HPDE6-E6E7 (cell line): ENCODE measurements around the gene THSD1.
A peak's percentile ranks its signal among the peaks of the same experiment; 100 is the strongest.
"Not testable (repeated sequence)": the region's sequence is repeated elsewhere in the genome, so short reads cannot be mapped to it uniquely, and the experiment has no call there.

Source experiments
- DNase-seq: peaks from one replicate; pipeline ENCODE4 v3.0.0; 2011; ENCODE audit warnings: missing footprints; ENCODE audit errors: extremely low spot score

THSD1 gene

GRCh38 chr13:52356327-52356726, 49.6 kb downstream of the THSD1 start:
- peak; percentile 56 for DNase-seq

GRCh38 chr13:52353193-52353592, 52.8 kb downstream of the THSD1 start:
- DNase-seq, result no peak

GRCh38 chr13:52348983-52349780, 56.8 kb downstream of the THSD1 start:
- DNase-seq, result peak; percentile 51

- no peak for DNase-seq
Observed at GRCh38 chr13:52348071-52348470, 57.9 kb downstream of the THSD1 start.

GRCh38 chr13:52345631-52346251, 60.2 kb downstream of the THSD1 start:
- no peak for DNase-seq

- peak; percentile 27 for DNase-seq
Observed at GRCh38 chr13:52345048-52345447, 60.9 kb downstream of the THSD1 start.

- no peak for DNase-seq
Observed at GRCh38 chr13:52344108-52344507, 61.9 kb downstream of the THSD1 start.

- not testable (repeated sequence) for DNase-seq
Observed at GRCh38 chr13:52342203-52342602, 63.8 kb downstream of the THSD1 start.

GRCh38 chr13:52337828-52338455, 68.0 kb downstream of the THSD1 start:
- DNase-seq, result not testable (repeated sequence)

- not testable (repeated sequence) for DNase-seq
Observed at GRCh38 chr13:52334107-52334506, 71.9 kb downstream of the THSD1 start.

- not testable (repeated sequence) for DNase-seq
Observed at GRCh38 chr13:52331844-52332243, 74.1 kb downstream of the THSD1 start.
